ENCODE data around the gene TRIO. TPM values are rescaled to one million over a fixed set of nuclear protein-coding genes. Genes with fewer than 3 reads are reported as not detected.

Gene TRIO
- total RNA-seq, 1 experiment from 2014 or later: 211 TPM

GRCh38 chr5:14219800-14220512, 76.8 kb downstream of the TRIO start:
- no peak overlapping the region for H3K4me3 ChIP-seq (ENCODE audit: low read length)
- peaks cover 53% of the 10 kb centered on the region for H4K20me1 ChIP-seq (ENCODE audit: low read length)
- no peaks in the 10 kb centered on the region for H3K9me2 ChIP-seq (replicated peaks; ENCODE audit: low read length)
- no peaks in the 10 kb centered on the region for H3K27me3 ChIP-seq (ENCODE audit: low read length)
- peaks cover 3% of the 10 kb centered on the region for H3F3A ChIP-seq (ENCODE audit: low read length, unreplicated experiment)
- ATAC-seq: no peak
- peaks cover 52% of the 10 kb centered on the region for H3K4me1 ChIP-seq (ENCODE audit: insufficient read depth, low read length)
- POLR2A ChIA-PET (ENCODE audit: unreplicated experiment): no interaction called here
- no peak for DNase-seq
- H2AFZ ChIP-seq (ENCODE audit: low read length): no peak overlapping the region
- CTCF ChIA-PET: no interaction called here
- H3K9ac ChIP-seq (ENCODE audit: low read length): no peak overlapping the region
- intact Hi-C loops (cut with micrococcal nuclease): loop anchor here (5.0 kb wide), 1 partner anchor 37 kb away; no protein-coding TSS in a partner anchor
- no TSS peak for BruUV-seq (replicated peaks)
- no peak overlapping the region for H3K27ac ChIP-seq (ENCODE audit: low read length)
- H3K79me2 ChIP-seq (ENCODE audit: low read length): peaks cover 99% of the 10 kb centered on the region
- no peak overlapping the region for H3K4me2 ChIP-seq (ENCODE audit: low read length)
- peaks cover 15% of the 10 kb centered on the region; the same call in 1 of the 2 replicates for H3K36me3 ChIP-seq (ENCODE audit: low read depth, low read length)
- TF ChIP-seq EZH2phosphoT487 (IDR thresholded peaks at IDR 0.05; ENCODE audit: borderline replicate concordance, low read length): no peak
- TF ChIP-seq CTCF (conservative IDR thresholded peaks at IDR 0.05; ENCODE audit: low read depth, low read length): no peak
- no peak for TF ChIP-seq EZH2 (IDR thresholded peaks at IDR 0.05; ENCODE audit: low read length, unreplicated experiment)
- H3K9me3 ChIP-seq (ENCODE audit: low read length): no peaks in the 10 kb centered on the region

GRCh38 chr5:14220642-14221041, 77.5 kb downstream of the TRIO start:
- peaks cover 3% of the 10 kb centered on the region for H3F3A ChIP-seq (ENCODE audit: low read length, unreplicated experiment)

More at GRCh38 chr5:14220642-14221041, 77.5 kb downstream of the TRIO start:
- Histone ChIP-seq H4K20me1 (ENCODE audit: low read length) (peaks cover 51% of the 10 kb centered on the region), H3K36me3 (ENCODE audit: low read depth, low read length) (peaks cover 11% of the 10 kb centered on the region; the same call in 1 of the 2 replicates), H3K27me3 (ENCODE audit: low read length) (no peaks in the 10 kb centered on the region), H3K27ac (ENCODE audit: low read length) (no peak overlapping the region), H3K9me3 (ENCODE audit: low read length) (no peaks in the 10 kb centered on the region), H3K4me2 (ENCODE audit: low read length) (no peak overlapping the region), H3K9ac (ENCODE audit: low read length) (no peak overlapping the region), H2AFZ (ENCODE audit: low read length) (no peak overlapping the region), H3K9me2 (replicated peaks; ENCODE audit: low read length) (no peaks in the 10 kb centered on the region), H3K4me1 (ENCODE audit: insufficient read depth, low read length) (peaks cover 50% of the 10 kb centered on the region), H3K79me2 (ENCODE audit: low read length) (peaks cover 99% of the 10 kb centered on the region), H3K4me3 (ENCODE audit: low read length) (no peak overlapping the region)
- CTCF ChIA-PET: no interaction called here
- DNase-seq (no peak), ATAC-seq (no peak)
- BruUV-seq (replicated peaks): no TSS peak
- POLR2A ChIA-PET (ENCODE audit: unreplicated experiment): interaction anchor here (0.6 kb wide), 1 partner anchor 75 kb away, joined by 3 read pairs; no protein-coding TSS in a partner anchor
- intact Hi-C loops (cut with micrococcal nuclease): no loop called here
- TF ChIP-seq CTCF (conservative IDR thresholded peaks at IDR 0.05; ENCODE audit: low read depth, low read length) (no peak), EZH2phosphoT487 (IDR thresholded peaks at IDR 0.05; ENCODE audit: borderline replicate concordance, low read length) (no peak), EZH2 (IDR thresholded peaks at IDR 0.05; ENCODE audit: low read length, unreplicated experiment) (no peak)
